HEK293 (cell line): ENCODE data around the gene IFT122.

Source experiments
- CTCF ChIA-PET: fragments of 350-600 bp; formaldehyde crosslinking; extraction: SDS; loops from one replicate; lab custom pipeline; 2021; ENCODE audit warnings: antibody characterized with exemption; lab: Yijun Ruan, JAX
- POLR2A ChIA-PET: fragments of 300-600 bp; formaldehyde crosslinking; extraction: SDS; loops from one replicate; lab custom pipeline; 2020; ENCODE audit warnings: antibody characterized with exemption, inconsistent platforms; lab: Yijun Ruan, JAX
- H3K27ac ChIP-seq: fragments of 200-500 bp; sonication (Bioruptor generic); 2 replicates; pipeline ENCODE4 v1.5.1; 2014; ENCODE audit warnings: low read depth, low read length, control low read depth, inconsistent platforms; ENCODE audit errors: extremely low read depth
- H3K36me3 ChIP-seq, 2 experiments: fragments of 200-500 bp in 1 of 2; sonication (Bioruptor generic) in 1 of 2; 1 replicate in 1 of 2; 2 replicates in 1 of 2; pipeline ENCODE4 v1.5.1; 2014 to 2017; ENCODE audit warnings: inconsistent platforms in 2 of 2, low read length in 2 of 2; ENCODE audit not compliant: control insufficient read depth in 2 of 2, insufficient read depth in 1 of 2
- H3K4me1 ChIP-seq: fragments of 200-500 bp; sonication (Bioruptor generic); 2 replicates; pipeline ENCODE4 v1.5.1; 2014; ENCODE audit warnings: mild to moderate bottlenecking, low read length, inconsistent platforms; ENCODE audit not compliant: control insufficient read depth, insufficient read depth
- H3K4me3 ChIP-seq: 2 replicates; pipeline ENCODE4 v1.5.1; 2011; ENCODE audit warnings: low read depth, mild to moderate bottlenecking, control low read depth, low read length, moderate library complexity
- H3K9me3 ChIP-seq: fragments of 200-500 bp; sonication (Bioruptor generic); 2 replicates; pipeline ENCODE4 v1.5.1; 2014; ENCODE audit warnings: low read depth, low read length, inconsistent platforms; ENCODE audit not compliant: control insufficient read depth, insufficient read depth
- HOXA7 ChIP-seq: sonication (generic); formaldehyde crosslinking; IDR thresholded peaks from 2 replicates; pipeline ENCODE4 v1.8.1; 2022; ENCODE audit warnings: missing genetic modification reagents, borderline replicate concordance
- KLF7 ChIP-seq: fragments of 450-650 bp; formaldehyde crosslinking; IDR thresholded peaks from 2 replicates; pipeline ENCODE4 v1.5.1; 2016; ENCODE audit warnings: missing biosample characterization, missing genetic modification characterization, borderline replicate concordance
- OSR2 ChIP-seq: fragments of 450-650 bp; formaldehyde crosslinking; IDR thresholded peaks from 2 replicates; pipeline ENCODE4 v1.5.1; 2016; ENCODE audit warnings: missing biosample characterization, missing genetic modification characterization
- ZBTB20 ChIP-seq: fragments of 450-650 bp; formaldehyde crosslinking; IDR thresholded peaks from 2 replicates; pipeline ENCODE4 v1.5.1; 2016; ENCODE audit warnings: missing biosample characterization, missing genetic modification characterization
- ZBTB21 ChIP-seq: fragments of 450-650 bp; formaldehyde crosslinking; IDR thresholded peaks from 2 replicates; pipeline ENCODE4 v1.5.1; 2017; ENCODE audit warnings: missing biosample characterization, missing genetic modification characterization
- ZNF132 ChIP-seq: fragments of 450-650 bp; formaldehyde crosslinking; IDR thresholded peaks from 2 replicates; pipeline ENCODE4 v1.5.1; 2017; ENCODE audit warnings: missing biosample characterization, missing genetic modification characterization, borderline replicate concordance
- ZNF169 ChIP-seq: fragments of 450-650 bp; formaldehyde crosslinking; IDR thresholded peaks from 2 replicates; pipeline ENCODE4 v1.5.1; 2016; ENCODE audit warnings: missing biosample characterization, missing genetic modification characterization
- ZNF202 ChIP-seq: fragments of 450-650 bp; formaldehyde crosslinking; IDR thresholded peaks from 2 replicates; pipeline ENCODE4 v1.5.1; 2016; ENCODE audit warnings: missing biosample characterization, missing genetic modification characterization, borderline replicate concordance
- ZNF266 ChIP-seq: fragments of 450-650 bp; formaldehyde crosslinking; IDR thresholded peaks from 2 replicates; pipeline ENCODE4 v1.5.1; 2016; ENCODE audit warnings: missing biosample characterization, missing genetic modification characterization, low read depth
- ZNF391 ChIP-seq: fragments of 450-650 bp; formaldehyde crosslinking; IDR thresholded peaks from 2 replicates; pipeline ENCODE4 v1.5.1; 2016; ENCODE audit warnings: low read depth, missing biosample characterization, missing genetic modification characterization, borderline replicate concordance
- ZNF473 ChIP-seq: fragments of 450-650 bp; formaldehyde crosslinking; IDR thresholded peaks from 2 replicates; pipeline ENCODE4 v1.5.1; 2017; ENCODE audit warnings: missing biosample characterization, missing genetic modification characterization
- ZNF544 ChIP-seq: fragments of 450-650 bp; formaldehyde crosslinking; IDR thresholded peaks from 2 replicates; pipeline ENCODE4 v1.5.0; 2017; ENCODE audit warnings: missing biosample characterization, missing genetic modification characterization
- ZNF558 ChIP-seq: fragments of 450-650 bp; formaldehyde crosslinking; IDR thresholded peaks from 2 replicates; pipeline ENCODE4 v1.5.1; 2016; ENCODE audit warnings: missing biosample characterization, missing genetic modification characterization
- ZNF571 ChIP-seq: fragments of 450-650 bp; formaldehyde crosslinking; IDR thresholded peaks from 2 replicates; pipeline ENCODE4 v1.5.0; 2017; ENCODE audit warnings: missing biosample characterization, missing genetic modification characterization
- ZNF610 ChIP-seq: fragments of 450-650 bp; formaldehyde crosslinking; IDR thresholded peaks from 2 replicates; pipeline ENCODE4 v1.5.1; 2016; ENCODE audit warnings: missing biosample characterization, missing genetic modification characterization, borderline replicate concordance
- ZNF624 ChIP-seq: fragments of 450-650 bp; formaldehyde crosslinking; IDR thresholded peaks from 2 replicates; pipeline ENCODE4 v1.5.1; 2017; ENCODE audit warnings: missing biosample characterization, missing genetic modification characterization
- ZSCAN16 ChIP-seq: fragments of 450-650 bp; formaldehyde crosslinking; IDR thresholded peaks from 2 replicates; pipeline ENCODE4 v1.5.1; 2016; ENCODE audit warnings: missing biosample characterization, missing genetic modification characterization
- TF ChIP-seq, protein P1 (sequence below): fragments of 450-650 bp; formaldehyde crosslinking; IDR thresholded peaks from 2 replicates; pipeline ENCODE4 v1.5.1; 2016; ENCODE audit warnings: missing biosample characterization, missing genetic modification characterization, low read depth
- TF ChIP-seq, protein P2 (sequence below): fragments of 450-650 bp; formaldehyde crosslinking; IDR thresholded peaks from 2 replicates; pipeline ENCODE4 v1.5.1; 2016; ENCODE audit warnings: missing biosample characterization, missing genetic modification characterization, borderline replicate concordance

Gene IFT122

DNA sequence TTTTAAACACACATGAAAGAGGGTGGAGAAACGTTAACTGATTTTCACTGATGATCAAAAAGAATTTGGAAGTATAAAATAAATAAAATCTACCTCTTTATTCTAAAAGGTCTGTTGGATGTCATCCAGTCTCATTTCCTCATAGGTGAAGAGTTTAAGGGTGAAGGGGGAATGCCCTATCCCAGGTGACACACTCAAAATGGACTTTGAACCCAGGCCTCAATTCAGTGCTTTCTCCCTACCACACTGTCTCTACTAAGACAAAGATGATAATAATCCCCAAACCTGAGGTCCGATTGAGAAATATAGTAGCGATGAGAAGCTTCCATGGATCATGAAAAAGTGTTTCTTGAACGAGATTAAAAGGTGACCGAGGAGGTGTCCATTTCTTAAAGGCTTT, 6.5 kb upstream of the IFT122 start:
- no peak for TF ChIP-seq ZNF391 (tag by site-specific recombination)
- TF ChIP-seq ZNF169 (tag by site-specific recombination) = no peak
- TF ChIP-seq ZSCAN16 (tag by site-specific recombination) = no peak
- CTCF ChIA-PET = interaction anchor here (1.1 kb wide), 2 partner anchors 34 to 50 kb away, joined by 3 to 4 read pairs; no protein-coding TSS in a partner anchor

DNA sequence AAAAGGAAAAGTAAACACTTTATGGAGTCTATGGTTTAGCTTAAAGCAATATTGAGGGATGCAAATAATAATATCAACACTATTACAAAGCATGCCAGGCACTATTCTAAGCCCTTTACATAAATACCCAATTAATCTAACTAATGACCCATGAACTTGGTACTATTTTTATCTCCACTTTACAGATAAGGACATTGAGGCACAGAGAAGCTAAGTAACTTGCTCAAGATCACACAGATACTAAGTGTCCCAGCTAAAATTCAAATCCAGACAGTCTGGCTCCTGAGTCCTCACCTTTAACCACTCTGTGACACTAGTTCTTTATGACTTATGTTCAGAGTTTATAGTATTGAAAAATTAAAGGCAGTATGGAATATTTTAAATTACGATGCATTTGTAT, 5.9 kb upstream of the IFT122 start:
- ChIA-PET CTCF (interaction anchor here (1.1 kb wide), 1 partner anchor 51 kb away, joined by 4 read pairs; no protein-coding TSS in a partner anchor), POLR2A (no interaction called here)
- Histone ChIP-seq H3K36me3 (peaks cover 6 to 75% of the 10 kb centered on the region in 2 experiments), H3K9me3 (no peaks in the 10 kb centered on the region), H3K4me3 (no peak overlapping the region), H3K4me1 (no peaks in the 10 kb centered on the region), H3K27ac (no peak overlapping the region)
- no peak for TF ChIP-seq HOXA7 (CRISPR knock-in tag)
- no peak for TF ChIP-seq ZNF624 (tag by site-specific recombination)
- no peak for TF ChIP-seq ZBTB20 (tag by site-specific recombination)
- TF ChIP-seq, protein P1, sequence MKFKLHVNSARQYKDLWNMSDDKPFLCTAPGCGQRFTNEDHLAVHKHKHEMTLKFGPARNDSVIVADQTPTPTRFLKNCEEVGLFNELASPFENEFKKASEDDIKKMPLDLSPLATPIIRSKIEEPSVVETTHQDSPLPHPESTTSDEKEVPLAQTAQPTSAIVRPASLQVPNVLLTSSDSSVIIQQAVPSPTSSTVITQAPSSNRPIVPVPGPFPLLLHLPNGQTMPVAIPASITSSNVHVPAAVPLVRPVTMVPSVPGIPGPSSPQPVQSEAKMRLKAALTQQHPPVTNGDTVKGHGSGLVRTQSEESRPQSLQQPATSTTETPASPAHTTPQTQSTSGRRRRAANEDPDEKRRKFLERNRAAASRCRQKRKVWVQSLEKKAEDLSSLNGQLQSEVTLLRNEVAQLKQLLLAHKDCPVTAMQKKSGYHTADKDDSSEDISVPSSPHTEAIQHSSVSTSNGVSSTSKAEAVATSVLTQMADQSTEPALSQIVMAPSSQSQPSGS (tag by site-specific recombination) = no peak
- TF ChIP-seq ZNF473 (tag by site-specific recombination) = no peak
- TF ChIP-seq ZNF544 (tag by site-specific recombination) = no peak
- TF ChIP-seq ZNF610 (tag by site-specific recombination) = no peak
- TF ChIP-seq ZNF558 (tag by site-specific recombination) = no peak
- no peak for TF ChIP-seq ZNF571 (tag by site-specific recombination)
- TF ChIP-seq ZNF132 = no peak
- no peak for TF ChIP-seq OSR2
- TF ChIP-seq ZNF202 = no peak
- no peak for TF ChIP-seq ZBTB21
- TF ChIP-seq, protein P2, sequence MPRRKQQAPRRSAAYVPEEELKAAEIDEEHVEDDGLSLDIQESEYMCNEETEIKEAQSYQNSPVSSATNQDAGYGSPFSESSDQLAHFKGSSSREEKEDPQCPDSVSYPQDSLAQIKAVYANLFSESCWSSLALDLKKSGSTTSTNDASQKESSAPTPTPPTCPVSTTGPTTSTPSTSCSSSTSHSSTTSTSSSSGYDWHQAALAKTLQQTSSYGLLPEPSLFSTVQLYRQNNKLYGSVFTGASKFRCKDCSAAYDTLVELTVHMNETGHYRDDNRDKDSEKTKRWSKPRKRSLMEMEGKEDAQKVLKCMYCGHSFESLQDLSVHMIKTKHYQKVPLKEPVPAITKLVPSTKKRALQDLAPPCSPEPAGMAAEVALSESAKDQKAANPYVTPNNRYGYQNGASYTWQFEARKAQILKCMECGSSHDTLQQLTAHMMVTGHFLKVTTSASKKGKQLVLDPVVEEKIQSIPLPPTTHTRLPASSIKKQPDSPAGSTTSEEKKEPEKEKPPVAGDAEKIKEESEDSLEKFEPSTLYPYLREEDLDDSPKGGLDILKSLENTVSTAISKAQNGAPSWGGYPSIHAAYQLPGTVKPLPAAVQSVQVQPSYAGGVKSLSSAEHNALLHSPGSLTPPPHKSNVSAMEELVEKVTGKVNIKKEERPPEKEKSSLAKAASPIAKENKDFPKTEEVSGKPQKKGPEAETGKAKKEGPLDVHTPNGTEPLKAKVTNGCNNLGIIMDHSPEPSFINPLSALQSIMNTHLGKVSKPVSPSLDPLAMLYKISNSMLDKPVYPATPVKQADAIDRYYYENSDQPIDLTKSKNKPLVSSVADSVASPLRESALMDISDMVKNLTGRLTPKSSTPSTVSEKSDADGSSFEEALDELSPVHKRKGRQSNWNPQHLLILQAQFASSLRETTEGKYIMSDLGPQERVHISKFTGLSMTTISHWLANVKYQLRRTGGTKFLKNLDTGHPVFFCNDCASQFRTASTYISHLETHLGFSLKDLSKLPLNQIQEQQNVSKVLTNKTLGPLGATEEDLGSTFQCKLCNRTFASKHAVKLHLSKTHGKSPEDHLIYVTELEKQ (tag by site-specific recombination) = no peak
- TF ChIP-seq ZNF266 (tag by site-specific recombination) = no peak
- no peak for TF ChIP-seq KLF7 (tag by site-specific recombination)

More for the DNA sequence above, 6.5 kb upstream of the IFT122 start:
- Histone ChIP-seq H3K4me3 (no peak overlapping the region), H3K36me3 (peaks cover 6 to 81% of the 10 kb centered on the region in 2 experiments), H3K4me1 (no peaks in the 10 kb centered on the region), H3K27ac (no peak overlapping the region), H3K9me3 (no peaks in the 10 kb centered on the region)
- POLR2A ChIA-PET = no interaction called here
